GM12891 (cell line): ENCODE data around the gene ANKRD33B.

Experiments used
- PAX5 ChIP-seq: IDR thresholded peaks from 2 replicates; pipeline ENCODE4 v1.6.1; 2011; ENCODE audit warnings: low read length, moderate library complexity, mild to moderate bottlenecking; ENCODE audit not compliant: insufficient read depth, severe bottlenecking
- POLR2A ChIP-seq: IDR thresholded peaks from 2 replicates; pipeline ENCODE4 v1.6.1; 2011; ENCODE audit warnings: low read depth, low read length, control low read depth
- POLR2AphosphoS5 ChIP-seq: IDR thresholded peaks from 2 replicates; pipeline ENCODE4 v1.6.1; 2011; ENCODE audit warnings: low read depth, low read length, control low read depth
- SPI1 ChIP-seq: IDR thresholded peaks from 2 replicates; pipeline ENCODE4 v1.6.1; 2011; ENCODE audit warnings: low read depth, low read length, control low read depth
- TAF1 ChIP-seq: IDR thresholded peaks from 2 replicates; pipeline ENCODE4 v1.6.1; 2011; ENCODE audit warnings: low read depth, low read length, control low read depth

DNA sequence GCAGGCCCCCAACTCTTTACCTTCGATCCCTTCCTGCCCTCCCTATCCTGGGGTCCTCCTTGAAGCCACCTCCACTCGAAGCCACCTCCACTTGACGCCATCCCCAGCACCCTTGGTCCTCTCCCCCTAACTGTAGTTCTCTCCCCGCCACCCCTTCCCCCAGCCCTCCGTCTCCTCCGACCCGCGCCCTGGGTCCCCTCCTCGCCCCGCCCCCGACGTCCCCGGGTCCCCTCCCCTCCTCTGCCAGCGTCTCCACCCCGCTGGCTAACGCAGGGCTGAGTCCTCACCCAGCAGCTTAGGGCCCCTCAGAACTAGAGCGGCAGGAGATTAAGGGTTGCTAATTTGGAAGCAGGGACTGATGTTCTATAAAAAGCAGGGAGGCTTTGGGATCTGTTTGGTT lies 30.6 kb upstream of the ANKRD33B start:
- TF ChIP-seq POLR2A (no peak), POLR2AphosphoS5 (no peak), SPI1 (no peak), TAF1 (no peak), PAX5 (no peak)
